Uterus (tissue), 4 donors: ENCODE results near the gene PIEZO2. TPM values are rescaled to one million over a fixed set of nuclear protein-coding genes. Genes with fewer than 3 reads are reported as not detected.

Experiments used
- DNase-seq, 2 donors: peaks; one replicate each; pipeline ENCODE4 v3.0.0-alpha.2; 2019 to 2020
- H3K27ac ChIP-seq, 2 donors: fragments of 200-600 bp; sonication (generic); 1 replicate in 1 of 2; 2 replicates in 1 of 2; pipeline ENCODE4 v1.5.1; 2016 to 2018
- H3K27me3 ChIP-seq, 2 donors: fragments of 200-600 bp; sonication (generic); one replicate each; pipeline ENCODE4 v1.5.1; 2018 to 2019; ENCODE audit warnings: control low read depth in 1 of 2
- H3K36me3 ChIP-seq, 2 donors: fragments of 200-600 bp; sonication (generic); one replicate each; pipeline ENCODE4 v1.5.1; 2019; ENCODE audit warnings: control low read depth in 1 of 2
- H3K4me1 ChIP-seq, 2 donors: fragments of 200-600 bp; sonication (generic); one replicate each; pipeline ENCODE4 v1.5.1; 2018 to 2019; ENCODE audit warnings: control low read depth in 1 of 2
- H3K4me3 ChIP-seq, 2 donors: fragments of 200-600 bp; sonication (generic); 1 replicate in 1 of 2; 2 replicates in 1 of 2; pipeline ENCODE4 v1.5.1; 2018 to 2019; ENCODE audit warnings: mild to moderate bottlenecking in 1 of 2
- H3K9me3 ChIP-seq, 2 donors: fragments of 200-600 bp; sonication (generic); one replicate each; pipeline ENCODE4 v1.5.1; 2019; ENCODE audit warnings: control low read depth in 1 of 2
- POLR2A ChIP-seq, 2 donors: fragments of 450-650 bp; IDR thresholded peaks; one replicate each; pipeline ENCODE4 v1.6.1; 2016; ENCODE audit warnings: antibody characterized with exemption in 2 of 2, mild to moderate bottlenecking in 1 of 2, moderate library complexity in 1 of 2
- intact Hi-C: fragments of 100-400 bp; cut with DNase I; formaldehyde crosslinking; loops from one replicate; pipeline ENCODE4 v1.15.1; 2023; ENCODE audit warnings: low total_unique reads
- total RNA-seq, 4 donors: library from RNA; depleted of rRNA in 3 of 4; stranded (reverse); fragments of >200 nt in 3 of 4; gene quantifications; one replicate each; pipeline versions ENCODE4 v1.1.0 to v1.2.4, GENCODE V29; 2014 to 2023
- TF ChIP-seq, protein P1 (sequence below), 4 experiments: fragments of 200-600 bp in 2 of 4; fragments of 450-650 bp in 2 of 4; sonication (generic) in 2 of 4; IDR thresholded peaks; one replicate each; pipeline ENCODE4 v1.5.1; 2016 to 2019; ENCODE audit warnings: antibody characterized with exemption in 4 of 4, mild to moderate bottlenecking in 2 of 4, moderate library complexity in 1 of 4
- donor health status: DM: yes; HTN: yes; CAD: no.

Gene PIEZO2
- total RNA-seq, 4 donors from 2014 or later = 1.8 to 42.8 (median 5.6) TPM

GRCh38 chr18:10843565-10843964 is 305.8 kb downstream of the PIEZO2 start:
- H3K36me3 ChIP-seq = no peaks in the 10 kb centered on the region
- no peak for DNase-seq
- no peaks in the 10 kb centered on the region for H3K4me1 ChIP-seq
- H3K4me3 ChIP-seq = no peak overlapping the region
- no peak for TF ChIP-seq POLR2A (IDR thresholded peaks at IDR 0.05)
- TF ChIP-seq, protein P1, sequence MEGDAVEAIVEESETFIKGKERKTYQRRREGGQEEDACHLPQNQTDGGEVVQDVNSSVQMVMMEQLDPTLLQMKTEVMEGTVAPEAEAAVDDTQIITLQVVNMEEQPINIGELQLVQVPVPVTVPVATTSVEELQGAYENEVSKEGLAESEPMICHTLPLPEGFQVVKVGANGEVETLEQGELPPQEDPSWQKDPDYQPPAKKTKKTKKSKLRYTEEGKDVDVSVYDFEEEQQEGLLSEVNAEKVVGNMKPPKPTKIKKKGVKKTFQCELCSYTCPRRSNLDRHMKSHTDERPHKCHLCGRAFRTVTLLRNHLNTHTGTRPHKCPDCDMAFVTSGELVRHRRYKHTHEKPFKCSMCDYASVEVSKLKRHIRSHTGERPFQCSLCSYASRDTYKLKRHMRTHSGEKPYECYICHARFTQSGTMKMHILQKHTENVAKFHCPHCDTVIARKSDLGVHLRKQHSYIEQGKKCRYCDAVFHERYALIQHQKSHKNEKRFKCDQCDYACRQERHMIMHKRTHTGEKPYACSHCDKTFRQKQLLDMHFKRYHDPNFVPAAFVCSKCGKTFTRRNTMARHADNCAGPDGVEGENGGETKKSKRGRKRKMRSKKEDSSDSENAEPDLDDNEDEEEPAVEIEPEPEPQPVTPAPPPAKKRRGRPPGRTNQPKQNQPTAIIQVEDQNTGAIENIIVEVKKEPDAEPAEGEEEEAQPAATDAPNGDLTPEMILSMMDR (IDR thresholded peaks at IDR 0.05) = no peak
- intact Hi-C loops = no loop called here
- no peaks in the 10 kb centered on the region for H3K27me3 ChIP-seq
- H3K27ac ChIP-seq = no peak overlapping the region
- no peaks in the 10 kb centered on the region for H3K9me3 ChIP-seq

DNA sequence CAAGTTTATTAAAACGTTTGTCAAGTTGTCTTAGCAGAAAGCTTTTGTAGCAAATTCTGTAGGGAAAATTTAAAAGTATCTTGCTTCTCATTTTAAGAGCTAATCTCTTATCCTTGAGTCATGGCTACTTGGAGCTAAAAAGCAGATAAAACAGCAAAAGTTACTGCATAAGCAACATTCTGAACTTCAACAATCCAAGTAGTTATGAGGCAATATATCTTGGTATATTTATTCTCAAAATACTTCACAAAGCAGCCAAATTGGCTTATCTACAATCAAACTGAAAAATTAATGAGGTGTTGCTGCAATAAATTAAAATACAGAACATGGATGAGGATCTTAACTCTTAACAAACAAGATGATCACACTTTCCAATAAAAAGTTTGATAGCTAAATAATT is 306.5 kb downstream of the PIEZO2 start:
- no peaks in the 10 kb centered on the region for H3K9me3 ChIP-seq
- H3K36me3 ChIP-seq = no peaks in the 10 kb centered on the region
- no peaks in the 10 kb centered on the region for H3K27me3 ChIP-seq
- intact Hi-C loops = no loop called here
- no peak overlapping the region for H3K4me3 ChIP-seq
- no peaks in the 10 kb centered on the region for H3K4me1 ChIP-seq
- DNase-seq = no peak
- TF ChIP-seq, protein P1 (IDR thresholded peaks at IDR 0.05) = no peak
- TF ChIP-seq POLR2A (IDR thresholded peaks at IDR 0.05) = no peak
- no peak overlapping the region for H3K27ac ChIP-seq

- no peaks in the 10 kb centered on the region for H3K9me3 ChIP-seq
- no peak for DNase-seq
- no peak overlapping the region for H3K4me3 ChIP-seq
- H3K4me1 ChIP-seq = no peaks in the 10 kb centered on the region
- no peak for TF ChIP-seq POLR2A (IDR thresholded peaks at IDR 0.05)
- TF ChIP-seq, protein P1 (IDR thresholded peaks at IDR 0.05) = no peak
- intact Hi-C loops = no loop called here
- H3K27ac ChIP-seq = no peak overlapping the region
- no peaks in the 10 kb centered on the region for H3K36me3 ChIP-seq
- no peaks in the 10 kb centered on the region for H3K27me3 ChIP-seq
These were observed 307.0 kb downstream of the PIEZO2 start for GRCh38 chr18:10842371-10842770.

DNA sequence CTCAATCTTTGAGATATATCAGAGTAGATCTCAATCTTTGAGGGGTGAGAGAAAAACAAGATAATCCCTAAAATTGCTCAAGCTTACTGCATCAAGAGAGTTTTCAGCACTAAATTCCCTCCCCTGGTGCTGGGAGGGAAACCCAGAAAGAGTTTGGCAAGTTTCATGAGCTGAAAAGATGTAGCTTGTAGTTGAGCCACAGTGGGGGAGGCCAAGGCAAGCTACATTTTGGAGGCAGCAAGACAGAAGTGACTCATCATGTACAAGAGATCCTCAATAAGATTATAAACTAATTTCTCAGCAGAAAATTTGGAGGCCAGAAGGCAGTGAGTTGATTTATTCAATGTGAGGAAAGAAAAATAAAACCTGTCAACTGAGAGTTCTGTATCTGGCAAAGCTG is 308.2 kb downstream of the PIEZO2 start:
- H3K27ac ChIP-seq = no peak overlapping the region
- TF ChIP-seq, protein P1 (IDR thresholded peaks at IDR 0.05) = no peak
- TF ChIP-seq POLR2A (IDR thresholded peaks at IDR 0.05) = no peak
- no peaks in the 10 kb centered on the region for H3K9me3 ChIP-seq
- H3K4me3 ChIP-seq = no peak overlapping the region
- no peaks in the 10 kb centered on the region for H3K4me1 ChIP-seq
- no peaks in the 10 kb centered on the region for H3K36me3 ChIP-seq
- DNase-seq = no peak
- H3K27me3 ChIP-seq = no peaks in the 10 kb centered on the region
- intact Hi-C loops = no loop called here

- Histone ChIP-seq H3K9me3 (no peaks in the 10 kb centered on the region), H3K36me3 (no peaks in the 10 kb centered on the region), H3K4me1 (no peaks in the 10 kb centered on the region), H3K27me3 (no peaks in the 10 kb centered on the region), H3K4me3 (no peak overlapping the region), H3K27ac (no peak overlapping the region)
- no peak for DNase-seq
- no peak for TF ChIP-seq POLR2A (IDR thresholded peaks at IDR 0.05)
- TF ChIP-seq, protein P1 (IDR thresholded peaks at IDR 0.05) = no peak
- intact Hi-C loops = no loop called here
These were observed 308.6 kb downstream of the PIEZO2 start for GRCh38 chr18:10840743-10841142.
